CD4-positive, alpha-beta T cell treated with Interleukin-4 for 1 hour (primary cell): Measurements from ENCODE around the gene AMIGO1.

Source experiments
- DNase-seq, 2 donors: peaks; one replicate each; pipeline ENCODE4 v3.0.0-alpha.2; 2020 to 2022

The AMIGO1 gene

GRCh38 chr1:109531826-109532364 lies 22.4 kb upstream of the AMIGO1 start:
- DNase-seq = no peak

GRCh38 chr1:109531380-109531779 lies 21.9 kb upstream of the AMIGO1 start:
- no peak for DNase-seq

- DNase-seq = no peak
Observed at GRCh38 chr1:109530457-109531087, 21.0 kb upstream of the AMIGO1 start.

- DNase-seq = no peak
Observed at GRCh38 chr1:109529881-109530456, 20.4 kb upstream of the AMIGO1 start.

GRCh38 chr1:109528712-109529111 lies 19.2 kb upstream of the AMIGO1 start:
- no peak for DNase-seq

- DNase-seq = no peak
Observed at GRCh38 chr1:109527846-109528695, 18.5 kb upstream of the AMIGO1 start.

- DNase-seq = no peak
Observed at GRCh38 chr1:109527098-109527811, 17.7 kb upstream of the AMIGO1 start.

GRCh38 chr1:109523706-109524105 lies 14.2 kb upstream of the AMIGO1 start:
- DNase-seq = no peak

GRCh38 chr1:109522026-109522425 lies 12.5 kb upstream of the AMIGO1 start:
- no peak for DNase-seq

GRCh38 chr1:109521002-109521951 lies 11.8 kb upstream of the AMIGO1 start:
- no peak for DNase-seq

- no peak for DNase-seq
Observed at GRCh38 chr1:109517337-109517736, 7.8 kb upstream of the AMIGO1 start.

- DNase-seq = no peak
Observed at GRCh38 chr1:109516872-109517271, 7.3 kb upstream of the AMIGO1 start.

- no peak for DNase-seq
Observed at GRCh38 chr1:109514846-109515245, 5.3 kb upstream of the AMIGO1 start.

GRCh38 chr1:109513110-109513710 lies 3.7 kb upstream of the AMIGO1 start:
- no peak for DNase-seq

GRCh38 chr1:109508873-109509175 lies 703 bp downstream of the AMIGO1 start:
- DNase-seq = no peak

GRCh38 chr1:109508001-109508872 lies 1.3 kb downstream of the AMIGO1 start:
- DNase-seq = no peak

- DNase-seq = no peak
Observed at GRCh38 chr1:109504974-109505373, 4.6 kb downstream of the AMIGO1 start.

GRCh38 chr1:109503935-109504334 lies 5.6 kb downstream of the AMIGO1 start:
- peak in 1 of 2 donors; percentile 36 for DNase-seq

- DNase-seq = peak; percentile 73 to 80
Observed at GRCh38 chr1:109502364-109502851, 7.1 kb downstream of the AMIGO1 start.

- DNase-seq = no peak
Observed at GRCh38 chr1:109501644-109502363, 7.7 kb downstream of the AMIGO1 start.
